Astrocyte of the cerebellum (primary cell): ENCODE measurements around the gene HTD2.
"Not testable (repeated sequence)": the region's sequence is repeated elsewhere in the genome, so short reads cannot be mapped to it uniquely, and the experiment has no call there.

Source experiments
- DNase-seq: peaks from one replicate; pipeline ENCODE4 v3.0.0-alpha.2; 2011; ENCODE audit warnings: low read depth
- H3K4me3 ChIP-seq: 2 replicates; pipeline ENCODE4 v1.5.1; 2011; ENCODE audit warnings: mild to moderate bottlenecking, low read depth, low read length, moderate library complexity
- in situ Hi-C: cut with HindIII; loops from 2 replicates; pipeline ENCODE4 v1.10.0; 2017; ENCODE audit warnings: low sequenced_read_pairs
- TF ChIP-seq, protein P1 (sequence below): IDR thresholded peaks from 2 replicates; pipeline ENCODE4 v1.5.1; 2012; ENCODE audit warnings: low read length, low read depth, moderate library complexity, mild to moderate bottlenecking; ENCODE audit errors: missing control alignments

The HTD2 gene

DNA sequence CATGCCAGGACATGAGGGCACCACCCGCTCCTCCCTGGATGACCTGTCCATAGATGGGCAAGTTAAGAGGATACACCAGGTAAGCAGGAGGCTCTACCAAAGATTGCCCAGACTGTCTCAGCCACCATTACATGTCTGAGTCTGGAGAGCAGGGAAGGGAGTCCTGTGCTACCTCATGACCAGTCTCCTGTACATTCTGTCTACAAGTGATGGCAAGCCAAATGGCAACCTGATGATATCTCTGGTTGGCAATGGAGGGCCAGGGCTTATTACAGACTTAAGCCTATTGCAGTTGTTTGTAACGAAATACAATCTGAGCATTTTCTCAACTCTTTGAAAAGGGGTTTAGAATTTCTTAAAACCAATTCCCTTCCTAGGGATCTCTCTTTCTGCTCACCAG lies 37.0 kb upstream of the HTD2 start:
- no peak for DNase-seq
- TF ChIP-seq, protein P1, sequence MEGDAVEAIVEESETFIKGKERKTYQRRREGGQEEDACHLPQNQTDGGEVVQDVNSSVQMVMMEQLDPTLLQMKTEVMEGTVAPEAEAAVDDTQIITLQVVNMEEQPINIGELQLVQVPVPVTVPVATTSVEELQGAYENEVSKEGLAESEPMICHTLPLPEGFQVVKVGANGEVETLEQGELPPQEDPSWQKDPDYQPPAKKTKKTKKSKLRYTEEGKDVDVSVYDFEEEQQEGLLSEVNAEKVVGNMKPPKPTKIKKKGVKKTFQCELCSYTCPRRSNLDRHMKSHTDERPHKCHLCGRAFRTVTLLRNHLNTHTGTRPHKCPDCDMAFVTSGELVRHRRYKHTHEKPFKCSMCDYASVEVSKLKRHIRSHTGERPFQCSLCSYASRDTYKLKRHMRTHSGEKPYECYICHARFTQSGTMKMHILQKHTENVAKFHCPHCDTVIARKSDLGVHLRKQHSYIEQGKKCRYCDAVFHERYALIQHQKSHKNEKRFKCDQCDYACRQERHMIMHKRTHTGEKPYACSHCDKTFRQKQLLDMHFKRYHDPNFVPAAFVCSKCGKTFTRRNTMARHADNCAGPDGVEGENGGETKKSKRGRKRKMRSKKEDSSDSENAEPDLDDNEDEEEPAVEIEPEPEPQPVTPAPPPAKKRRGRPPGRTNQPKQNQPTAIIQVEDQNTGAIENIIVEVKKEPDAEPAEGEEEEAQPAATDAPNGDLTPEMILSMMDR: no peak
- H3K4me3 ChIP-seq: no peak overlapping the region
- in situ Hi-C loops: no loop called here

DNA sequence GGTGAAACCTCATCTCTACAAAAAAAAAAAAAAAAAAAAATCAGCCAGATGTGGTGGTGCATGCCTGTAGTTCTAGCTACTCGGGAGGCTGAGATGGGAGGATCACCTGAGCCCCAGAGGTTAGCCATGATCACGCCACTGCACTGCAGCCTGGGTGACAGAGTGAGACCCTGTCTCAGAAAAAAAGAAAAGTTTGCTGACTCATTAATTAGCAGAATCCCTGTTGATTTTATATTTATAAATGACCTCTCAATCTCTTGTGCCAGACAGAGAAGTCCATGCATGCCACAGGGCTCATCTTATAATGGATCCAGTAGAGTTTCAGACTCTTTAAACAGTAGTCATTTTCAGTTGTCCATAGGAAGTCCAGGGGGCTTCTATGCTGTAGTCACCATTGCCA lies 35.8 kb upstream of the HTD2 start:
- TF ChIP-seq, protein P1: no peak
- DNase-seq: no peak
- H3K4me3 ChIP-seq: no peak overlapping the region
- in situ Hi-C loops: no loop called here

GRCh38 chr3:58271901-58272501 lies 34.3 kb upstream of the HTD2 start:
- H3K4me3 ChIP-seq: no peak overlapping the region
- TF ChIP-seq, protein P1: no peak
- in situ Hi-C loops: no loop called here
- peak; percentile 87 for DNase-seq

DNA sequence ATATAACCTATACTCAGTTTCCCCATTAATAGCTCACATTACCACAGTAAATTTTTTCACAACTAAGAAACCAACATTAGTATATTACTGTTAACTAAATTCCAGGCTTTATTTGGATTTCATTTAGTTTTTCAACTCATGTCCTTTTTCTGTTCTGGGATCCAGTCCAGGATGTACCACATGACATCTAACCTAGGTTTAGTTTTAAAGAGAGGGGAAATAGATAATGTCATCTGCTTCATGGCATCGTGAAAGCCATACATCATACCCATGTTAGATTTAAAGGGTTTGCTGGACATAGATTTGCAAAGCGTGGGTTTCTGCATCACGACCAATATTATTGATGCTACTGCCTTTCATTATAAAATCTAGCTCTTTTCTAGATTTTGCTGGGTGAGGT lies 33.4 kb upstream of the HTD2 start:
- no peak overlapping the region for H3K4me3 ChIP-seq
- in situ Hi-C loops: no loop called here
- DNase-seq: no peak
- TF ChIP-seq, protein P1: no peak

DNA sequence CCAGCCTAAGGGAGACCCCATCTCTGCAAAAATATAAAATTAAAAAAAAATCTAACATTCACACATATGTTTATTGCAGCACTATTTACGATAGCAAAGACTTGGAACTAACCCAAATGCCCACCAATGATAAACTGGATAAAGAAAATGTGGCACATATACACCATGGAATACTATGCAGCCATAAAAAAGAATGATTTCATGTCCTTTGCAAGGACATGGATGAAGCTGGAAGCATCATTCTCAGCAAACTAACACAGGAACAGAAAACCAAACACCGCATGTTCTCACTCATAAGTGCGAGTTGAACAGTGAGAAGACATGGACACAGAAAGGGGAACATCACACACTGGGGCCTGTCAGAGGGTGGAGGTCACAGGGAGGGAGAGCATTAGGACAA lies 33.0 kb upstream of the HTD2 start:
- H3K4me3 ChIP-seq, in situ Hi-C loops, DNase-seq: not testable (repeated sequence)

GRCh38 chr3:58274027-58274614 lies 32.2 kb upstream of the HTD2 start:
- no peak for DNase-seq
- in situ Hi-C loops: no loop called here
- TF ChIP-seq, protein P1: no peak
- H3K4me3 ChIP-seq: no peak overlapping the region

DNA sequence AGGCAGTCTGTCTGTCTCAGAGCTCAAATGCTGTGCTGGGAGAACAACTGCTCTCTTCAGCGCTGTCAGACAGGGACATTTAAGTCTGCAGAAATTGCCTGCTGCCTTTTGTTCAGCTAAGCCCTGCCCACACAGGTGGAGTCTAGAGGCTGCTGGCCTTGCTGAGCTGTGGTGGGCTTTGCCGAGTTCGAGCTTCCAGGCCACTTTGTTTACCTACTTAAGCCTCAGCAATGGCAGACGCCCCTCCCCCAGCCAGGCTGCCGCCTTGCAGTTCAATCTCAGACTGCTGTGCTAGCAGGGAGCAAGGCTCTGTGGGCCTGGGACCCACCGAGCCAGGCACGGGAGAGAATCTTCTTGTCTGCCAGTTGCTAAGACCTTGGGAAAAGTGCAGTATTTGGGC lies 25.3 kb upstream of the HTD2 start:
- H3K4me3 ChIP-seq: no peak overlapping the region
- DNase-seq: no peak
- TF ChIP-seq, protein P1: no peak
- in situ Hi-C loops: no loop called here
